HL-60/S4 (cell line): ENCODE results near the gene DHRSX.
"Not testable (repeated sequence)": the region's sequence is repeated elsewhere in the genome, so short reads cannot be mapped to it uniquely, and the experiment has no call there.

Source experiments
- in situ Hi-C: fragments of 300-500 bp; cut with MboI; formaldehyde crosslinking; loops from 2 replicates; pipeline ENCODE4 v1.14.3; 2022; ENCODE audit warnings: low sequenced_read_pairs

Gene DHRSX

GRCh38 chrX:2500091-2500802 is 529 bp downstream of the DHRSX start:
- in situ Hi-C loops: no loop called here

GRCh38 chrX:2499507-2499906 is 1.3 kb downstream of the DHRSX start:
- in situ Hi-C loops: no loop called here

- in situ Hi-C loops: no loop called here
These were observed 1.9 kb downstream of the DHRSX start for GRCh38 chrX:2498781-2499302.

- in situ Hi-C loops: no loop called here
These were observed 2.6 kb downstream of the DHRSX start for GRCh38 chrX:2497961-2498780.

GRCh38 chrX:2495595-2495994 is 5.2 kb downstream of the DHRSX start:
- in situ Hi-C loops: no loop called here

- in situ Hi-C loops: no loop called here
These were observed 8.1 kb downstream of the DHRSX start for GRCh38 chrX:2492531-2493218.

- in situ Hi-C loops: no loop called here
These were observed 10.1 kb downstream of the DHRSX start for GRCh38 chrX:2490634-2491033.

- in situ Hi-C loops: no loop called here
These were observed 11.0 kb downstream of the DHRSX start for GRCh38 chrX:2489446-2490445.

- in situ Hi-C loops: no loop called here
These were observed 12.0 kb downstream of the DHRSX start for GRCh38 chrX:2488621-2489285.

- in situ Hi-C loops: no loop called here
These were observed 13.4 kb downstream of the DHRSX start for GRCh38 chrX:2487366-2487765.

GRCh38 chrX:2486476-2487133 is 14.2 kb downstream of the DHRSX start:
- in situ Hi-C loops: no loop called here

- in situ Hi-C loops: no loop called here
These were observed 14.9 kb downstream of the DHRSX start for GRCh38 chrX:2485789-2486345.

- in situ Hi-C loops: no loop called here
These were observed 15.8 kb downstream of the DHRSX start for GRCh38 chrX:2484721-2485648.

- in situ Hi-C loops: no loop called here
These were observed 16.5 kb downstream of the DHRSX start for GRCh38 chrX:2484256-2484655.

- in situ Hi-C loops: no loop called here
These were observed 17.2 kb downstream of the DHRSX start for GRCh38 chrX:2483398-2484060.

GRCh38 chrX:2481597-2481996 is 19.2 kb downstream of the DHRSX start:
- in situ Hi-C loops: not testable (repeated sequence)

- in situ Hi-C loops: not testable (repeated sequence)
These were observed 20.8 kb downstream of the DHRSX start for GRCh38 chrX:2479982-2480381.
